Aorta (tissue), 5 donors: ENCODE data around the gene MPV17L2. TPM values are rescaled to one million over a fixed set of nuclear protein-coding genes. Genes with fewer than 3 reads are reported as not detected.
A peak's percentile ranks its signal among the peaks of the same experiment; 100 is the strongest.

Source experiments
- ATAC-seq: fragments of 200-7000 bp; cut with Tn5 transposase; one replicate; pipeline ENCODE4 v1.9.1; 2022; ENCODE audit warnings: moderate library complexity; ENCODE audit not compliant: low FRiP score
- DNase-seq, 2 donors: peaks; one replicate each; pipeline ENCODE4 v3.0.0-alpha.2; 2020
- H3K27ac ChIP-seq, 2 donors: one replicate each; pipeline ENCODE4 v1.5.1; 2013; ENCODE audit warnings: low read length in 2 of 2, mild to moderate bottlenecking in 2 of 2, moderate library complexity in 2 of 2, control low read depth in 1 of 2, inconsistent platforms in 1 of 2, low read depth in 1 of 2
- H3K27me3 ChIP-seq, 2 donors: one replicate each; pipeline ENCODE4 v1.6.1; 2013; ENCODE audit warnings: control low read depth in 1 of 2, low read length in 1 of 2, mild to moderate bottlenecking in 1 of 2, moderate library complexity in 1 of 2; ENCODE audit not compliant: insufficient read depth in 2 of 2, control insufficient read depth in 1 of 2
- H3K36me3 ChIP-seq, 2 donors: one replicate each; pipeline ENCODE4 v1.6.1; 2013; ENCODE audit warnings: control low read depth in 1 of 2, low read length in 1 of 2, mild to moderate bottlenecking in 1 of 2; ENCODE audit not compliant: insufficient read depth in 2 of 2, control insufficient read depth in 1 of 2
- H3K4me1 ChIP-seq, 2 donors: one replicate each; pipeline ENCODE4 v1.6.1; 2013; ENCODE audit warnings: low read length in 2 of 2, control low read depth in 1 of 2, mild to moderate bottlenecking in 1 of 2, moderate library complexity in 1 of 2; ENCODE audit not compliant: insufficient read depth in 2 of 2, control insufficient read depth in 1 of 2
- H3K4me3 ChIP-seq, 2 donors: one replicate each; pipeline ENCODE4 v1.5.1; 2013; ENCODE audit warnings: low read length in 2 of 2, control low read depth in 1 of 2, mild to moderate bottlenecking in 1 of 2
- H3K9me3 ChIP-seq: one replicate; pipeline ENCODE4 v1.6.1; 2013; ENCODE audit warnings: mild to moderate bottlenecking, low read length; ENCODE audit not compliant: control insufficient read depth
- WGBS, 2 donors: extraction: QIAGEN DNeasy Blood & Tissue Kit; methylation state at CpG; one replicate each; pipeline ENCODE4 v1.1.7; 2013; 5-methylcytosine and 5-hydroxymethylcytosine counted together
- intact Hi-C, 2 donors: fragments of 100-400 bp; cut with DNase I; formaldehyde crosslinking; loops; one replicate each; pipeline versions ENCODE4 v1.14.2 to v1.15.0; 2022
- polyA plus RNA-seq, 2 donors: library from polyadenylated mRNA; stranded (reverse); fragments of 200-250 nt; gene quantifications; one replicate each; pipeline ENCODE4 v1.2.3, GENCODE V29; 2013
- total RNA-seq, 2 donors: library from RNA; stranded (reverse); fragmentation: NEBNext Ultra II Directional; extraction: Animal tissue kit (Norgen Biotek cat#: 25700); gene quantifications; one replicate each; pipeline ENCODE4 v1.2.1, GENCODE V29; 2021
- donor health status: healthy with polysubstance abuse.
- donor health status: Bipolar disorder and iron deficiency.
- donor health status: DM: no; HTN: no; CAD: no.
- donor health status: DM: no; HTN: no; CAD: no.
- donor health status: DM: yes; HTN: yes; CAD: no.

MPV17L2 gene
- total and polyA plus RNA-seq, 4 donors, result 5.7 to 12.2 (median 6.2) TPM

DNA sequence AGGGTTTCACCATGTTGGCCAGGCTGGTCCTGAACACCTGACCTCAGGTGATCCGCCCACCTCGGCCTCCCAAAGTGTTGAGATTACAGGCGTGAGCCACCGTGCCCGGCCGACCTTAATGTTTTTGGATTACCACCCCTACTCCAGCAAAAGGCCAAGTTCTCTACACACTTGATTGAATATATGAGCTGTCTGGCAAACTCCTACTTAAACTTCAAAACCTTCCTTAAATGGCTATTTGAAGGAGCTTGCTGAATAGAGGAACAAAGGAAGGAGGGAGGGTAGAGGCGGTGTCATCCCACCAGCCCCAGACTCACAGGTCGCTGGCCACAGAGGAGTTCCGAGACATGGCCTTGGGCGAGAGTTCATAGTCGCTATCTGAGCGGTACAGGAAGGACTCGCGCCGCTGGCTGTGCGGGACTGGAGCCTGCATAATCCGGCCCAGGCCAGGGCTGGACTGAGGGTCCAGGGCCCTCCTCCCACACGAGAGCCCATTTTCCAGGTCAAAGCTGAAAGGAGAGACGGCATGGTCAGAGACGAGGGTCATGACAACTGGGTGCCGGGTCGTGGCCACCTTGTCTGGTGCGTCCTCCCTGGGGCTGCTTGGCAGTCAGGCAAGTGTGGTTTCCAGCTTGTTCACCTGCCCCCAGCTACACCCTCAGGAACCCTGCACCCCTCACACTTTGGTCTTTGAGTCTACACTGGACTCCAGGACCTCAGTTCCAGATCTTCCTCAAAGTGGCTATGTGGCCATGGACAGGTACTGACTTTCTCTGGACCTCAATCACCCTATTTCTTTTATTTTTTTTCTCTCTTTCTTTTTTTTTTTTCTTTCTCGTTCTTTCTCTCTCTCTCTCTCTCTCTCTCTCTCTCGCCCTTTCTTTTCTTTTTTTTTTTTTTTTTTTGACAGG, 29.1 kb downstream of the MPV17L2 start:
- intact Hi-C loops, result no loop called here
- no peaks in the 10 kb centered on the region for H3K27me3 ChIP-seq
- WGBS, 2 donors, result 87 to 89% methylated on average over 23 to 25 of the region's 25 CpGs
- no peaks in the 10 kb centered on the region for H3K9me3 ChIP-seq
- no peak for DNase-seq
- no peak overlapping the region for H3K4me3 ChIP-seq
- H3K36me3 ChIP-seq, result no peaks in the 10 kb centered on the region
- ATAC-seq, result no peak
- no peaks in the 10 kb centered on the region for H3K4me1 ChIP-seq
- no peak overlapping the region for H3K27ac ChIP-seq

DNA sequence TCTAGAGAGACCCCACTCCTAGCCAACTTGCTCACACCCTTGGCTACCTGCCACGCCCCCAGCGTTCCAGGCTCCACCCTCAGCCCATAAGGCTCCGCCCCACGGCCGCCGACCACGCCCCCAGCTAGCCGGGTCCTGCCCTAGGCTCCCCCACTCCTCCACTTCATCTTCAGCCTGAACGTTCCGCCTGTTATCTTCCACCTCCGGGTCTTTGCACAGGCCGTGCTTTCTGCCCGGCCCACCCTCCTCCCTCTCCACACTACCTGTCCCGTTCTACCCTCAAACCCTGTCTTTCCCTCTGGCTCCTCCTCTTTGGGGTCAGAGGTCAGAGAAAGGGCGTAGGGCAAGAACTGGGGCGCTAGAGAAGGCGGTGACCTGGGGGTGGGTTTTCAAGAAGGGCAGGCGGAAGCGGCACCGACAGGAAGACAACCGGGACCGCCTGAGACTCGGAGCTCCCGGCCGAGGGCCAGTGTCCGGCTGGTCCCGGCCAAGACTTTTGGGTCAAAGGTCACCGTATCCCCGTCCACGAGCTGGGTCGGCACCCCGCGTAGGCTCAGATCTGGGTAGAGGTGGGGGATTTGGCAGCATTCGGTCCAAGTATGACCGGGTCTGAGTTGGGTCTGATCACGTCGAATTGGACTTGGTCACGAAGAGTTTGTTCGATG, 31.0 kb downstream of the MPV17L2 start:
- H3K36me3 ChIP-seq, result no peaks in the 10 kb centered on the region
- intact Hi-C loops, result no loop called here
- H3K4me3 ChIP-seq, result no peak overlapping the region
- no peak for ATAC-seq
- H3K27ac ChIP-seq, result no peak overlapping the region
- H3K27me3 ChIP-seq, result no peaks in the 10 kb centered on the region
- H3K4me1 ChIP-seq, result no peaks in the 10 kb centered on the region
- DNase-seq, result peak in 1 of 2 donors; percentile 83
- H3K9me3 ChIP-seq, result no peaks in the 10 kb centered on the region
- 6 to 8% methylated on average over 39 of the region's 39 CpGs for WGBS, 2 donors

DNA sequence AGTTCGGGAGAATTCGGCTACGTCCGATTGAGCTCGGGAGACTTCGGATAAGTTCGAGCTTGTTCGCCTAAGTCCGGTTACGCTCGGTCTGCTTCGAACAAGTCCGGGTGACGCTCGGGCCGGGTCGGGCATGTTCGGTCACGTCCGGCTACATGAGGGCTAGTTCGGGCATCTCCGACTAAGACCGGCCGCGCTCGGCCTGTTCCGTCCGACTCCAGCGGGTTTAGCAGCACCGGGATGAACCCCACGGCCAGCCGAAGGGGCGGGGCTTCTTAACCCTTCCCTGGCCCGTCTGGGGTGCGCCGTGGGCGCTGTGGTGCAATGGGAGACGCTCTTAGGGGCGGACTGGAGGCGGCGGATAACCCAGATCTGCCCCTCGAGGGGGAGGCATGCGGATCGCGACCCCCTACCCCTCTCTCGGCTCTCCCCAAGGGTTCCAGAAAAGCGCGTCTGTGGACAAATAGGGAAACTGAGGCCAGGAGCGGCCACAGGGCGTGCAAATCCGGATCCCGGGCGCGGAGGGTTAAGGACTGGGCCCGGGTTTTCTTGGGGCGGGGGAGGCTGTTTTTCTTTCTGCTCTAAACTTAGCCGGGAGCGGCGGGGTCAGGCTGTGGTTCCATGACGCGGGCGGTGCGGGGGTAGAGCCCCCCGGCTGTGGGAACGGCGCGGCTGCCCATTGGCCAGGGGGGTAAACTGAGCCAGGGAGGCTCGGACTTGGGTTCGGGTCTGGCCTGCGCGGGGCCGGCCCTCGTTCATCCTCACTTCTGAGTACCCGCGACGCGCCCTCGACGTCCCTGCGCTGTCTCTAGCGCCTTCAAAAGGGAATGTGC, 31.7 kb downstream of the MPV17L2 start:
- Histone ChIP-seq H3K4me3 (no peak overlapping the region), H3K9me3 (no peaks in the 10 kb centered on the region), H3K27ac (no peak overlapping the region), H3K4me1 (no peaks in the 10 kb centered on the region), H3K36me3 (no peaks in the 10 kb centered on the region), H3K27me3 (no peaks in the 10 kb centered on the region)
- DNase-seq, result peak; percentile 99 to 100
- peak; percentile 99 for ATAC-seq
- intact Hi-C loops, result no loop called here
- 1% methylated on average over 76 to 81 of the region's 81 CpGs for WGBS, 2 donors

DNA sequence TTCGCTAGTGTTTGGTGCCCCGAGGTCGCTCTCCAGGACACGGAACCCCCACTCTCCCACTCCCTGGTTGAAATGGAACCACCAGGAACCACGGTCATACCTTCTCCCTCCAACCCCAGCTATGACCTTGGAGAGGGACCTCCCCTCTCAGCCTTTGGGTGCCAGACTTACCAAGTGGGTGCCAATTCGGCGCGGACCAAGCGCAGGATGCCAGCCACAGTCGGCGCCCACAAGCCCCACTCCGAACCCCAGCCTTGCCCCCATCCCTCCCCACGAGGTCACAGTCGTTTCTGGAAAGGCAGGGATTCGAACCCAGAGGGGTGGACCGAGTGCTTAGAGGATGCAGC, 32.3 kb downstream of the MPV17L2 start:
- intact Hi-C loops, result no loop called here
- H3K27me3 ChIP-seq, result no peaks in the 10 kb centered on the region
- H3K9me3 ChIP-seq, result no peaks in the 10 kb centered on the region
- no peak overlapping the region for H3K4me3 ChIP-seq
- H3K4me1 ChIP-seq, result no peaks in the 10 kb centered on the region
- DNase-seq (no peak), ATAC-seq (no peak)
- H3K27ac ChIP-seq, result no peak overlapping the region
- 12 to 17% methylated on average over 16 of the region's 16 CpGs for WGBS, 2 donors
- no peaks in the 10 kb centered on the region for H3K36me3 ChIP-seq

DNA sequence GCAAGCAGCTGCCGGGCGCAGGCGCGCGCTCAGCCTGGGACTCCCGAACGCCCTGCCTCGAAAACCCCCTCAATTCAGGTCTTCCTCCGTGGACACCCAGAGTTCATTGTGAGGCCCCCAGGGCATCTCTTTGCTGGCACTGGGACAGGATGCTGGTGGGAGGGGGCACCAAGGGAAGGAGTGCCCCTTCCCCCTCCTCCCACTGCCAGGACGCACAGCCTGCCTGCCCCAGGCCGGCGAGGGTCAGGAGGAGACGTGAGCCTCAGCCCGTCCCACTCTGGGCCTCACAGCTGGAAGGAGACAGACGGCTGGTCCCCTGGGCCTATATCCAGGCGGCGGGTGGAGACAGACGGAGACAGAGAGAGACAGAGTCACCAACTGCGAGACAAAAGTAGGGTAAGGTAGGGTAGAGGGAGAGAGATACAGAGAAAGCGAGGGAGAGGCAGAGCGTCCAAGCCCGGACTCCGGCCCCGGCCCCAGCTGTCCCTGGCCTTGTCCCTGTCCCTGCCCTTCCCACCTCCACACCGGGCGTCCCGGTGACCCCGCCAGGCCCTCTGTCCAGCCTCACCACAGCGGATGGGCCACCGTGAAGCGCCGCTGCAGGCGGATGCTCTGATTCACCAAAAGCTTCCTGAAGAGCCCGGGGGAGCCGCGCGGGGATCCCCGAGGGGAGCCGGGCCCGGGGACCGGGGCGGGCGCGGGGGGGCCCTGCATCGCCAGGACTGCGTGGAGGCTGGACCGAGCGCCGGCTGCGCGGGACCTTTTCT, 32.9 kb downstream of the MPV17L2 start, which contains the start of gene PDE4C:
TSS of gene PDE4C (minus strand) at position 737 of the 767 bp plus-strand sequence. CDS start at position 714, 23 bp downstream.
- intact Hi-C loops, result no loop called here
- Histone ChIP-seq H3K36me3 (no peaks in the 10 kb centered on the region), H3K27me3 (no peaks in the 10 kb centered on the region), H3K9me3 (no peaks in the 10 kb centered on the region), H3K4me1 (no peaks in the 10 kb centered on the region), H3K27ac (no peak within 1 kb of the TSS), H3K4me3 (no peak within 1 kb of the TSS)
- 6 to 8% methylated on average over 51 of the region's 51 CpGs for WGBS, 2 donors
- DNase-seq, result peak in 1 of 2 donors; percentile 56
- ATAC-seq, result no peak

DNA sequence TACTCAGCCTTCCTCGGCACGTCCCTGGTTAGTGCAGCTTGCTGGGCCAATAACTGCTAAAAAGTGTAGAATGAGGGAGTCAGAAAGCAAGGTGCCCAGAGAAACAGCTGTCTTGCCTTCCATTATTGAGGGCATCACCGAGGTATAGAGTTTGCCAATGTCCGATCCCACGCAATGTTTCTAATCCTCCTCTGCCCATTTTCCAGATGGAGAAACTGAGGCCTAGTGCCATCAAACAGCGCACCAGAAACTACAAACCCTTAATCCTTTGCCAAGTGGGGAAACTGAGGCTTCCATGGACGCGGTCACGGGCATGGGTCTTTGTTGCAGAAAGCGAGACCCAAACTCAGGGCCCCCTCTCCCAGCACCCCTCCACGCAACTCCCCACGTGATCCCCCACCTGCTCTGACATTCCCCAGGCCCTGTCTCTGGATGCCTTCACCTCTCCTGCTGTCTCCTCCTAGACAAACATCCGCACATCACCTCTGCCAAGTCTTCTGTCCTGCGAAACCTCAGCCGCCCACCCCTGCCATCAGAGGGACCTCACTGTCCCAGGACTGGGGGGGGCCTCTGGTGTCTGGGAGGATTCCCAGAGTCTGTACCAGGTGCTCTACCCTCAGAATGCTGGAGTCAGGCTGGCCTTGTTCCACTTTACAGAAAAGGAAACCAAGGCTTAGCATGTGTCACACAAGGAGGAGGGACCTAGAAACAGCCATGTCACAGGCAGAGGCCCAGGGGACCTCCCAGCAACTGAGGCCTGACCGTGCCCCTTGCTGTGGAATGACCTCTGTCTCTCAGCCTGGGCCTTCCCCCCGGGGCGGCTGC, 34.1 kb downstream of the MPV17L2 start:
- intact Hi-C loops, result no loop called here
- Histone ChIP-seq H3K27me3 (no peaks in the 10 kb centered on the region), H3K4me3 (no peak overlapping the region), H3K27ac (no peak overlapping the region), H3K36me3 (no peaks in the 10 kb centered on the region), H3K4me1 (no peaks in the 10 kb centered on the region), H3K9me3 (no peaks in the 10 kb centered on the region)
- WGBS, 2 donors, result 84% methylated on average over 18 of the region's 18 CpGs
- DNase-seq (no peak), ATAC-seq (no peak)

DNA sequence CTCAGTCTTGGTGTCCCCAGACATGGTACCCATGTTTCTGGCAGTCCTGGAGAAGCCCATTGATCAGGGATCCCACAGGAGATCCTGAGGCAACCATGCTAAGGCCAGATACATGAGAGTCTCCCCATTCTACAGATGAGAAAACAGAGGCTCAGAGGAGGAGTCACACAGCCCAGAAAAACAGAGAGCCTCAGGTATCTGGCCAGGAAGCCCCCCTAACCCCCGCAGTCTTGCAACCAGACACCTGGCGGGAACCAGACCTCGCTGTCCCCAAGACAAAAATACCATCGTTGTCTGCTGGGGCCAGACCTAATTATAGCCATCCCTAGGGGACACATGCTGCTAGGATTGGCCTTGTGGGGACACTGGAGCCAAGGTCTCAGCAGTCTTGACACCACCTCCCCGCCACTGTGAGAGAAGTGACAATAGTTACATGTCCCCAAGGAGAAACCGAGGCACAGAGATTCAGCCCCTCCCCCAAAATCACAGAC, 34.8 kb downstream of the MPV17L2 start:
- no peaks in the 10 kb centered on the region for H3K36me3 ChIP-seq

More for the DNA sequence above, 34.8 kb downstream of the MPV17L2 start:
- intact Hi-C loops, result no loop called here
- H3K27me3 ChIP-seq, result no peaks in the 10 kb centered on the region
- no peaks in the 10 kb centered on the region for H3K4me1 ChIP-seq
- no peaks in the 10 kb centered on the region for H3K9me3 ChIP-seq
- H3K27ac ChIP-seq, result no peak overlapping the region
- DNase-seq (no peak), ATAC-seq (no peak)
- H3K4me3 ChIP-seq, result no peak overlapping the region
- 37 to 38% methylated on average over 6 of the region's 6 CpGs for WGBS, 2 donors
